Esophagus muscularis mucosa (tissue), 3 donors: Measurements from ENCODE around the gene ABCC6.

Experiments
- EP300 ChIP-seq: sonication (generic); formaldehyde crosslinking; IDR thresholded peaks from one replicate; pipeline ENCODE4 v1.6.1; 2017; ENCODE audit warnings: antibody characterized with exemption
- TF ChIP-seq, protein P1 (sequence below), 3 experiments: fragments of 200-600 bp in 2 of 3; fragments of 450-650 bp in 1 of 3; sonication (generic) in 2 of 3; IDR thresholded peaks; one replicate each; pipeline ENCODE4 v1.5.1; 2017 to 2019; ENCODE audit warnings: antibody characterized with exemption in 3 of 3, mild to moderate bottlenecking in 2 of 3, moderate library complexity in 1 of 3

DNA sequence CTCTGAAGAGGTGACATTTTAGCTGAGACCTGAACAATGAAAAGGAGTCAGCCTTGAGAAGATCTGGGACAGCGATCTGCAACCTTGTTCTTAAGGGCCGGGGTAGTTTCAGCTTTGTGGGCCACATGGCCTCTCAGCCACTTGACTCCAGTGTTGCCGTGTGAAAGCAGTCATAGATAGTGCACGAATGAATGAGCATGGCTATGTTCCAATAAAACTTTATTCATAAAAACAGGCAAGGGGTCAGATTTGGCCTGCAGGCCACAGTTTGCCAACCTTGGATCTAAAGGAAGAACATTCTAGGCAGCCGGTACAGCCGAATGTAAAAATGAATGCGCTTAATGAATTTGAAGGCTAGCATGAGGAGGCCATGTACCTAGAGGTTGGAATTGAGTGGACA is 83.5 kb downstream of the ABCC6 start:
- no peak for TF ChIP-seq EP300
- TF ChIP-seq, protein P1, sequence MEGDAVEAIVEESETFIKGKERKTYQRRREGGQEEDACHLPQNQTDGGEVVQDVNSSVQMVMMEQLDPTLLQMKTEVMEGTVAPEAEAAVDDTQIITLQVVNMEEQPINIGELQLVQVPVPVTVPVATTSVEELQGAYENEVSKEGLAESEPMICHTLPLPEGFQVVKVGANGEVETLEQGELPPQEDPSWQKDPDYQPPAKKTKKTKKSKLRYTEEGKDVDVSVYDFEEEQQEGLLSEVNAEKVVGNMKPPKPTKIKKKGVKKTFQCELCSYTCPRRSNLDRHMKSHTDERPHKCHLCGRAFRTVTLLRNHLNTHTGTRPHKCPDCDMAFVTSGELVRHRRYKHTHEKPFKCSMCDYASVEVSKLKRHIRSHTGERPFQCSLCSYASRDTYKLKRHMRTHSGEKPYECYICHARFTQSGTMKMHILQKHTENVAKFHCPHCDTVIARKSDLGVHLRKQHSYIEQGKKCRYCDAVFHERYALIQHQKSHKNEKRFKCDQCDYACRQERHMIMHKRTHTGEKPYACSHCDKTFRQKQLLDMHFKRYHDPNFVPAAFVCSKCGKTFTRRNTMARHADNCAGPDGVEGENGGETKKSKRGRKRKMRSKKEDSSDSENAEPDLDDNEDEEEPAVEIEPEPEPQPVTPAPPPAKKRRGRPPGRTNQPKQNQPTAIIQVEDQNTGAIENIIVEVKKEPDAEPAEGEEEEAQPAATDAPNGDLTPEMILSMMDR (IDR thresholded peaks at IDR 0.05) = no peak
